T-helper 1 cell (primary cell): Measurements from ENCODE around the gene ZNF717.
"Not testable (repeated sequence)": the region's sequence is repeated elsewhere in the genome, so short reads cannot be mapped to it uniquely, and the experiment has no call there.

Source experiments
- DNase-seq, 5 donors: peaks; one replicate each; pipeline ENCODE4 v3.0.0-alpha.2; 2012 to 2020
- total RNA-seq, 4 donors: gene quantifications; one replicate each; lab custom pipeline; 2026; lab: John Stamatoyannopoulos, UW

Gene ZNF717
- 5.9 to 16.6 (median 13.2) reads per million in 4 donors for total RNA-seq

DNA sequence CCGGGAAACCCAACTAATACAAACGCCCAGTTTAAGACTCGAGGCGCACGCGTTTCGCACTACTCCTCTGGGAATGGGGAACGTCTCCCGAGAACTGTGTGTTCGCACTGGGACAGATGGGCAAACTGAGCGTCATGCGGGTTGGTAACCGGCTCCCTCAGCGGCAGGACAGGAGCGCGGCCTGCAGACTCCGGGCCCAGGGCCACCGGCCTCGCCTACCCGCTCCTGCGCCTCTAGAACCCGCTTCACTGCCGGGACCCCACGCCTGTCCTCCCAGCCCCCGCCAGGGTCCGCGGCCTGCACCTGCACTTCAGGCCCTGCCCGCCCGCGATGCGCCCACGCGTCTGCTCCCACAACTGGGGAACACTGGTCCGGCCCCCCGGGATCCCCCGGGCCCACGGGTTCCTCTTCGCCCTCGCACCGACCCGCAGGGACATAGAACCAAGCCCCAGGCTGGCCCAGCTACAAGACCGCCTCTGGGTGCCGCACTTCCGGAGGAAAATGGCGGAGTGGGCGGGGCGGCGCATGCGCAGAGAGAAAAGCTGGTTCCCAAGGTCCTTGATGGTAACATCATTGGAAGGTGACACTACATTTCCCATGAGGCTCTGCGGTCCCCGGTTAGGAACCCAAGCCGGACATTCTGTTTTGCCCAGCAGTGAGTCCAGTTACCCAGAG is at the start of gene ZNF717:
ZNF717 (minus strand) TSS at position 469 of the 675 bp plus-strand sequence. CDS start 2,187 bp downstream, outside the sequence.
- peak; percentile 78 to 89 (median 81) for DNase-seq

- not testable (repeated sequence) for DNase-seq
Observed at GRCh38 chr3:75831076-75831475, 45.7 kb upstream of the ZNF717 start.

GRCh38 chr3:75818019-75818418 is 32.7 kb upstream of the ZNF717 start:
- not testable (repeated sequence) for DNase-seq

GRCh38 chr3:75816287-75817180 is 31.2 kb upstream of the ZNF717 start:
- DNase-seq, result not testable (repeated sequence)

GRCh38 chr3:75814797-75815196 is 29.4 kb upstream of the ZNF717 start:
- no peak for DNase-seq

GRCh38 chr3:75782506-75782905 is 2.8 kb downstream of the ZNF717 start:
- DNase-seq, result no peak

DNA sequence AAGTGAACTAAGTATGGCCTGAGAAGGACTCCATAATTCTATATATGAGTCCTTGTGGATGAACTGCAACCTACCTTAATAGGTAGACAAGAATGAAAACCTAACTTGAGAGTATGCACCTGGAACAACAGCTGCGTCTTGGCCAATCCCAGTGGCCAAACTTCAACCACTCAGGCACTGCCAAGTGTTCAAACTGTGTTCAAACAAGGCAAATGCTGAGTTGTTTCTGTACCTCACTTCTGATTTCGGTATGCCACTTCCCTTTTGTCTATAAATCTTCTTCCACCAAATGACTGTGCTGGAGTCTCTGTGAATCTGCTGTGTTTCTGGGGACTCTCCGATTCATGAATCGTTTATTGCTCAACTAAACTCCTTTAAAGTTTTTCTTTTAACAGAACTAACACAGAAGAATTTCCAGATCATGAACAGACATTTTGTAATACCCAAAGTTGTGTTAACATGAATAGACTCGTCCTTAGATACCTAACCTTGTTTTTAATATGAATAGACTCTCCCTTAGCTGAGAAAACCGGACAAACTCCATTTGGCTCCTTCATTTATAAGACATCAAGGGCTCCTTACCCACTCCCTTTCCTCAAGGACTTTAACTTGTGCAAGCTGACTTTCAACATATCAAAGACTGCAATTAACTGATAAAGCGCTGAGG is 4.1 kb downstream of the ZNF717 start:
- peak in 1 of 5 donors; percentile 23 for DNase-seq

- DNase-seq, result not testable (repeated sequence)
Observed at GRCh38 chr3:75777742-75778141, 7.6 kb downstream of the ZNF717 start.

- DNase-seq, result not testable (repeated sequence)
Observed at GRCh38 chr3:75771631-75772030, 13.7 kb downstream of the ZNF717 start.

GRCh38 chr3:75768303-75769017 is 16.9 kb downstream of the ZNF717 start:
- no peak for DNase-seq

DNA sequence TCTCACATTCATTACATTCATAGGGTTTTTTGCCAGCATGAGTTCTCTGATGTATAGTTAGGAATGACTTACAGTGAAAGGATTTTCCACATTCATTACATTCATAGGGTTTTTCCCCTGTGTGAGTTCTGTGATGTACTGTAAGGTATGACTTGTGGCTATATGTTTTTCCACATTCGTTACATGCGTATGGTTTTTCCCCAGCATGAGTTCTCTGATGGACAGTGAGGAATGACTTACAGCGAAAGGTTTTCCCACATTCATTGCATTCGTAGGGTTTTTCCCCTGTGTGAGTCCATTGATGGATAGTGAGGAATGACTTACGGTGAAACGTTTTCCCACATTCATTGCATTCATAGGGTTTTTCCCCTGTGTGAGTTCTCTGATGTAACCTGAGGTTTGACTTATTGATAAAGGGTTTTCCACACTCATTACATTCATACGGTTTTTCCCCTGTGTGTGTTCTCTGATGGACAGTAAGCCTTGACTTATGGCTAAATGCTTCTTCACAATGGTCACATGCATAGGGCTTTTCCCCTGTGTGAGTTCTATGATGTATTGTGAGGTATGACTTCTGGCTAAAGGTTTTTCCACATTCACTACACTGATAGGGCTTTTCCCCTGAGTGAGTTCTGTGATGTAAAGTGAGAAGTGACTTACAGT is 47.4 kb downstream of the ZNF717 start:
- DNase-seq, result no peak

DNA sequence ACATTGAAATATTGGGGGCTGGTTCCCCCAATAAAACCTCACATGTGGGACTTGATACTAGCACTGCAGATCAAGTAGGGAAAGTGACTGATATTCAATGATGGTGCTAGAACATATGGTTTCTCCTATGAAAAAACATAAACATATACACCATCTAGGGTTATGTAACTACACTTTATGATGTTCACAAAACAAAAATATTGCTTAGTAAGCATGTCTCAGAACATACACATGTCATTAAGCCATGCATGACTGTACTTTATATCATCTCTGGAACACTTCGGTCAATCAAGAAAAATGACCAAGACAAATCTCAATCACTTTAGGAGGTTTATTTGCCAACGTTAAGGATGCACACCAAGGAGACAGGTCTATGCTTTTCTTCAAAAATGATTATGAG is 57.4 kb downstream of the ZNF717 start:
- no peak for DNase-seq

DNA sequence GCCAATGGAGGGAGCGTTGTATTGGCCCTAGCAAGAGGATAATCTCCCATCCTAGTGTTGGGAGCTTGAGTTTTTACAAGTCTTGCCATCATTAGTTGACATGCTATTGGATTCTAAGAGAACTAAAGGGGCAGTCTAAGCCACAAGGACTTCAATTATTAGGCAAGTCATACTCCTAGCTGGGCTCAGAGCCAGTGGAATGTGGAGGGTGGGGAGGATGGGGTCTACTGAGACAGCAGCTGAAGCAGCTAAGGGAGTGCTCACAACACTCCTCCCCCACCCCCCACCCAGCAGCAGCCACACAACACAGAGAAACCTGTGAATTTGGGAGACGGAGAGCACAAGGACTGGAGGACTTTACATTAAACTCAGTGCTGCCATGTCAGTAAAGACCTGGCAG is 93.3 kb downstream of the ZNF717 start:
- no peak for DNase-seq

DNA sequence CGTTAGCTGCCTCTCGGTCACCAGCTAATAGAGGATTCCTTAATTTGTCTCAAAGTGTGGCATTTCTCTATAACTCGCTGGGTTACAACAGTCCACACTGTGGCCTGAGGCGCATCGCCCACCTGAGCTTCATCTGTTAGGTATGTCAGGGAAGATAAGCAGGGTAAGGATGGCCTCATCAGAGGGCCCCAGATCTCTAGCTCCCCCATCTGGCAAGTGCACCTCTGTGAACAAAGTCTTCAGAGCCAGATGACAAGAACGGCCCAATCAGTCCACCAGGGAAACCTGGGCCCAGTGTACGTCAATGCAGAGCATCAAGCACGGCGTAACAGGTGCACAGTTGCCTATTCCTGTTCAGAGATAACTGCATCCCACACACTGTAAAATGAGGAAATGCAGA is 98.0 kb downstream of the ZNF717 start:
- DNase-seq, result no peak
